HG03097 (cell line): ENCODE results near the gene CD52.

ENCODE experiments used
- ATAC-seq: cut with Tn5 transposase; IDR thresholded peaks from one replicate; pipeline ENCODE4 v1.9.1; 2021; ENCODE audit not compliant: unreplicated experiment, low FRiP score

CD52 gene

GRCh38 chr1:26317612-26318337, at the start of gene CD52:
Gene CD52 (plus strand): TSS chr1:26317958. CDS start chr1:26318018, 60 bp downstream.
- no peak for ATAC-seq

GRCh38 chr1:26268290-26269197, 49.2 kb upstream of the CD52 start:
- no peak for ATAC-seq

- no peak for ATAC-seq
These were observed 48.6 kb upstream of the CD52 start for GRCh38 chr1:26269198-26269550.

GRCh38 chr1:26274801-26275425, 42.8 kb upstream of the CD52 start:
- no peak for ATAC-seq

GRCh38 chr1:26275580-26276431, 42.0 kb upstream of the CD52 start:
- no peak for ATAC-seq

- ATAC-seq = no peak
These were observed 41.3 kb upstream of the CD52 start for GRCh38 chr1:26276432-26276838.

- no peak for ATAC-seq
These were observed 40.5 kb upstream of the CD52 start for GRCh38 chr1:26277261-26277661.

GRCh38 chr1:26277719-26278118, 40.0 kb upstream of the CD52 start:
- ATAC-seq = no peak

- no peak for ATAC-seq
These were observed 39.5 kb upstream of the CD52 start for GRCh38 chr1:26278303-26278702.

- ATAC-seq = no peak
These were observed 38.9 kb upstream of the CD52 start for GRCh38 chr1:26278724-26279455.

GRCh38 chr1:26279456-26280332, 38.1 kb upstream of the CD52 start, which contains the start of gene SH3BGRL3:
Gene SH3BGRL3 (plus strand): TSS chr1:26280086. CDS start chr1:26280156, 70 bp downstream.
- peak; percentile 42 for ATAC-seq

GRCh38 chr1:26280333-26281042, 37.3 kb upstream of the CD52 start:
- ATAC-seq = no peak

GRCh38 chr1:26281091-26281958, 36.4 kb upstream of the CD52 start:
- no peak for ATAC-seq

- ATAC-seq = no peak
These were observed 35.8 kb upstream of the CD52 start for GRCh38 chr1:26281971-26282370.

GRCh38 chr1:26282401-26282918, 35.3 kb upstream of the CD52 start:
- no peak for ATAC-seq

GRCh38 chr1:26283279-26283853, 34.4 kb upstream of the CD52 start:
- ATAC-seq = no peak
